Astrocyte of the cerebellum (primary cell): ENCODE measurements around the gene MPZL3.

ENCODE experiments used
- DNase-seq: peaks from one replicate; pipeline ENCODE4 v3.0.0-alpha.2; 2011; ENCODE audit warnings: low read depth
- H3K4me3 ChIP-seq: 2 replicates; pipeline ENCODE4 v1.5.1; 2011; ENCODE audit warnings: mild to moderate bottlenecking, low read depth, low read length, moderate library complexity
- in situ Hi-C: cut with HindIII; loops from 2 replicates; pipeline ENCODE4 v1.10.0; 2017; ENCODE audit warnings: low sequenced_read_pairs
- TF ChIP-seq, protein P1 (sequence below): IDR thresholded peaks from 2 replicates; pipeline ENCODE4 v1.5.1; 2012; ENCODE audit warnings: low read length, low read depth, moderate library complexity, mild to moderate bottlenecking; ENCODE audit errors: missing control alignments

MPZL3 gene

DNA sequence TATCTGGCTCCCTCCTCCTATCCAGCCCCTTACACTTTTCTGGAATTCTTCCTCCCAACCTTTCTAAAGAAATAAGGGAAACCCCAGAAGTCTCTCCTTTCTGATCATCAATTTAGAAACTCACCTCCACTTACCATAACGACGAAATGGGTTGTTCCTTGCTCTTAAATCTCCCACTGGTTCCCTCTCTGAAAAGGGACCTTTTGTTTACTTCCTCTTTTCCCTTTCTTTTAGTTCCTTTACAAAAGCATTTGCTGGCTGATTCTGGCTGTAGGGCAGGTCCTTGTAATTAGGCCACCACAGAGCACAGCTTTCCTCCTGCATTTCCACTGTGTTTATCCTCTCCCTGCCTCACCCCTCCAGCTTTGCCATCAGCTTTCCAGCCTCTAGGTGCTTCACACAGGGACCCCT, 39.4 kb downstream of the MPZL3 start:
- DNase-seq: no peak
- TF ChIP-seq, protein P1, sequence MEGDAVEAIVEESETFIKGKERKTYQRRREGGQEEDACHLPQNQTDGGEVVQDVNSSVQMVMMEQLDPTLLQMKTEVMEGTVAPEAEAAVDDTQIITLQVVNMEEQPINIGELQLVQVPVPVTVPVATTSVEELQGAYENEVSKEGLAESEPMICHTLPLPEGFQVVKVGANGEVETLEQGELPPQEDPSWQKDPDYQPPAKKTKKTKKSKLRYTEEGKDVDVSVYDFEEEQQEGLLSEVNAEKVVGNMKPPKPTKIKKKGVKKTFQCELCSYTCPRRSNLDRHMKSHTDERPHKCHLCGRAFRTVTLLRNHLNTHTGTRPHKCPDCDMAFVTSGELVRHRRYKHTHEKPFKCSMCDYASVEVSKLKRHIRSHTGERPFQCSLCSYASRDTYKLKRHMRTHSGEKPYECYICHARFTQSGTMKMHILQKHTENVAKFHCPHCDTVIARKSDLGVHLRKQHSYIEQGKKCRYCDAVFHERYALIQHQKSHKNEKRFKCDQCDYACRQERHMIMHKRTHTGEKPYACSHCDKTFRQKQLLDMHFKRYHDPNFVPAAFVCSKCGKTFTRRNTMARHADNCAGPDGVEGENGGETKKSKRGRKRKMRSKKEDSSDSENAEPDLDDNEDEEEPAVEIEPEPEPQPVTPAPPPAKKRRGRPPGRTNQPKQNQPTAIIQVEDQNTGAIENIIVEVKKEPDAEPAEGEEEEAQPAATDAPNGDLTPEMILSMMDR: no peak
- in situ Hi-C loops: no loop called here
- H3K4me3 ChIP-seq: no peak overlapping the region

DNA sequence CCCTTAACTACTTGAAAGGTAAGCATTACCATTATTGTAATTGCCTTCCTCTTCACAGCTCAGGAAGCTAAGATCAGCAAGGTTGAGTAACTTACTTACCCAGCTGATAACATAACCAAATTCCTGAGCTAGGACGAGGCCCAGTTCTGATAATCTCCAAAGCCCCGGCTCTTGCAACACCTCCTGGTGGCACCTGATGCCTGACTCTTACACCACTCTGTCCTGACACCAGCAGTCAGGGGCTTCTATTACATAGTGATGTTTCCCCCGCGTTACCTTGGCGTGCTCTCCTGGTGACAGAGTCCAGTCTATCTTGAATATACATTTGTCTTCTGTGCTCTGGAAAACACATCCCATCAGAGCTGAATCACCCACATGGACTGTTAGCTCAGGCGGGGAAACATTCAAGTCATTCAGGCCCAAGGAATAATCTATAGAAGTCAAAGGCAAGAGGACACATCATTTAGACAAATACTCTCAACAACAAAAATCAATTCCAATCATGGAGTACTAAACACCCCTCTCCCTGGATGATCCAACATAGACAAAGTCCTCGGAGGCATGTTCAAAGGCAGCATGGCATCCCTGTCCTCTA, 39.9 kb downstream of the MPZL3 start:
- no peak for DNase-seq
- in situ Hi-C loops: no loop called here
- TF ChIP-seq, protein P1: no peak
- no peak overlapping the region for H3K4me3 ChIP-seq

DNA sequence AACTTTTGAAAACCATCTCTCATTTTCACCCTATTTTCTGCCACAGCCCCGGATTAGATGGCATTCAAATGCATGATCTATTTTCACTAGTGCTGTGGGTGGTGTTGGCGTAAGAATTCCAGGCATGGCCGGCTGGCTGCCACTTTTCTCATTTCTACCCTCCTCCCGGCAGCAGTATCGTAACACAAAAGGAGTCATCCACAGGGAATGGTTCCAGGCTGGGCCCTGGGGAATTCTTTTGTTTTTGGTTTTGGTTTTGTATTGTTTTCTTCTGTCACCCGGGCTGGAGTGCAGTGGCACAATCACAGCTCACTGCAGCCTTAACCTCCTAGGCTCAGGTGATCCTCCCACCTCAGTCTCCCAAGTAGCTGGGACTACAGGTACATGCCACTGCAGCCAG, 41.2 kb downstream of the MPZL3 start:
- DNase-seq: no peak
- in situ Hi-C loops: no loop called here
- H3K4me3 ChIP-seq: no peak overlapping the region
- TF ChIP-seq, protein P1: no peak

DNA sequence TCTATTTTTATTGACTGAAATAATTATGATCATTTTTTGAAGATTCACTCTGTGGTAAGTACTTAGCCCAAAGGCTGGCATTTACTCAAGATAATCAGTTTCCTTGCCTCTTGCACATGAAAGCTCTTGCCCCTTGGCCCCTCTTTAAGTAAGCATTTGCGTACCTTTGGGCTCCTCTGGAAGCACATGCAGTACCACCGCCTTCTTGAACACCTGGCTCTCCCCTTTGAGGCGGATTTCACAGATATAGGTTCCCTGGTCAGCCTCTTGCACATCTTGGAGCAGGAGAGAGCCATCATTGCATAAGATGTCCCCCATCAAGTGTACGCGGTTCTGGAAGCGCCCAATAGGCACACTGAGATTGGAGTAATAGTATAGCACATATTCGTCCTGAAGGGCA, 41.8 kb downstream of the MPZL3 start:
- TF ChIP-seq, protein P1: no peak
- in situ Hi-C loops: no loop called here
- H3K4me3 ChIP-seq: no peak overlapping the region
- DNase-seq: no peak

DNA sequence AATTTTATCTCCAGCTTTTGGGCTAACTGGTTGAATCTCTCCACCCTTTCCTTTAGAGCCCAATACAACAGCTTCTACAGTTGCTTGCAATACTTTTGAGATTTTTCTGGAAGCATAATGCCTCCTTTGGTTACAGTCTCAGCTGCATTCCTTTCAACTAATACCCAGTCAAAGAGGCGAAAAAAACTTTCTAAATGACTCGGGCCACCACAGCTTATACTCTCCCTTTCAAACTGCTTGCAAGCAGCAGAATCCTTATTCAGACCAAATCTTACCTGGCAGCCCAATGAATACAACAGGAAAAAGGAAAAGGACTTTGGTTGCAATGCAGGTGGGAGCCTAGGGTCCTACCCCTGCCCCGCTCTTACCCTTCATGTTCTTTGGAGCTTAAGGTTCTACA, 43.1 kb downstream of the MPZL3 start:
- DNase-seq: no peak

DNA sequence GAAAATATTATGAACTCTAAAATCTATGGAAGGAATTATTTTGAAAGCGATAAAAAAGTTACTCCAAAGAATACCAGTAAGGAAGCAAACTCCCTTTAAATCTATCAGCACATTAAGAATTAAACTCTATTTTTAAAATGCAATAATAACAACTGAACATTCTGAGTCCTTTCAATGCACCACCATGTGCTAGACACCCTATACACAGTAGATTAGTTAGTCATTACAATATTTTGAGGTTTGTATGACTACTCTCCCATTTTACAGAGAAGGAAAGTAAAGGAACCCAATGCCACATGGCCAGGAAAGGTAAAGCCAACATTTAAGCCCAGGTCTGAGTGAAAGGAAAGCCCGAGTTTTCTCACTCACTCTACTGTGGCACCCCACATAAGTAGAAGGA, 45.1 kb downstream of the MPZL3 start:
- TF ChIP-seq, protein P1: no peak
- DNase-seq: no peak
- in situ Hi-C loops: no loop called here
- no peak overlapping the region for H3K4me3 ChIP-seq

More for the DNA sequence above, 43.1 kb downstream of the MPZL3 start:
- in situ Hi-C loops: no loop called here
- TF ChIP-seq, protein P1: no peak
- H3K4me3 ChIP-seq: no peak overlapping the region
